Epithelial cell of esophagus (primary cell): ENCODE results near the gene KCNQ4.

Experiments
- DNase-seq: peaks from one replicate; pipeline ENCODE4 v3.0.0; 2010; ENCODE audit warnings: low read depth
- H3K4me3 ChIP-seq: 2 replicates; pipeline ENCODE4 v1.5.1; 2011; ENCODE audit warnings: mild to moderate bottlenecking, low read length, control low read depth
- CTCF ChIP-seq: IDR thresholded peaks from 2 replicates; pipeline ENCODE4 v1.5.1; 2011; ENCODE audit warnings: low read depth, mild to moderate bottlenecking, low read length, control low read depth, inconsistent platforms; ENCODE audit not compliant: insufficient read depth; ENCODE audit errors: missing control alignments

KCNQ4 gene

GRCh38 chr1:40825996-40826395, 42.4 kb downstream of the KCNQ4 start:
- no peak overlapping the region for H3K4me3 ChIP-seq
- no peak for DNase-seq
- TF ChIP-seq CTCF, result no peak

- peak; percentile 55 for DNase-seq
- H3K4me3 ChIP-seq, result no peak overlapping the region
- TF ChIP-seq CTCF, result no peak
Observed at GRCh38 chr1:40829631-40830245, 46.2 kb downstream of the KCNQ4 start.

GRCh38 chr1:40830419-40830943, 46.9 kb downstream of the KCNQ4 start:
- no peak for TF ChIP-seq CTCF
- H3K4me3 ChIP-seq, result no peak overlapping the region
- DNase-seq, result no peak

GRCh38 chr1:40831001-40831732, 47.6 kb downstream of the KCNQ4 start:
- H3K4me3 ChIP-seq, result no peak overlapping the region
- no peak for TF ChIP-seq CTCF
- no peak for DNase-seq

- no peak for TF ChIP-seq CTCF
Observed at GRCh38 chr1:40833979-40834378, 50.4 kb downstream of the KCNQ4 start.

GRCh38 chr1:40834968-40835545, 51.5 kb downstream of the KCNQ4 start:
- no peak for TF ChIP-seq CTCF
- peak; percentile 24 for DNase-seq
- H3K4me3 ChIP-seq, result no peak overlapping the region

More at GRCh38 chr1:40833979-40834378, 50.4 kb downstream of the KCNQ4 start:
- H3K4me3 ChIP-seq, result no peak overlapping the region
- DNase-seq, result no peak
